ENCODE measurements around the gene TMEM59L. TPM values are rescaled to one million over a fixed set of nuclear protein-coding genes. Genes with fewer than 3 reads are reported as not detected.

TMEM59L gene
- total and polyA plus RNA-seq, 2 of the 4 experiments (the other 2 are of a cell fraction) = under 0.01 to 5.9 TPM

GRCh38 chr19:18668744-18669523, 56.3 kb downstream of the TMEM59L start:
- no peak overlapping the region for H3K23ac ChIP-seq (ENCODE audit: low read depth, low read length)
- H4K91ac ChIP-seq (ENCODE audit: insufficient read depth, low read depth, low read length) = no peak overlapping the region; the same call in 1 of the 2 replicates
- 0 out of 2 replicates have a peak overlapping the region, but pooled peaks have one; percentile 10 for H2BK20ac ChIP-seq (ENCODE audit: low read depth, low read length)
- no peaks in the 10 kb centered on the region for H3K9me1 ChIP-seq (ENCODE audit: insufficient read depth, low read length)
- H3K56ac ChIP-seq (ENCODE audit: extremely low read depth, insufficient read depth, low read length) = no peak overlapping the region
- H2AK5ac ChIP-seq (ENCODE audit: low read depth, low read length) = 0 out of 2 replicates have a peak overlapping the region, but pooled peaks have one; percentile 33
- TF ChIP-seq CTCF (conservative IDR thresholded peaks at IDR 0.05; ENCODE audit: low read depth, low read length) = no peak
- TF ChIP-seq NFE2L2 (IDR thresholded peaks at IDR 0.05; ENCODE audit: low read depth, low read length) = no peak
- no peak for TF ChIP-seq FOS (IDR thresholded peaks at IDR 0.05; ENCODE audit: low read depth, low read length)
- TF ChIP-seq CEBPB (IDR thresholded peaks at IDR 0.05; ENCODE audit: low read depth, low read length) = no peak
- TF ChIP-seq USF2 (IDR thresholded peaks at IDR 0.05; ENCODE audit: low read depth, low read length) = no peak
- no peak for TF ChIP-seq RCOR1 (IDR thresholded peaks at IDR 0.05; ENCODE audit: insufficient replicate concordance, low read length)
- TF ChIP-seq BHLHE40 (IDR thresholded peaks at IDR 0.05; ENCODE audit: low read depth, low read length) = no peak
- TF ChIP-seq CHD1 (IDR thresholded peaks at IDR 0.05; ENCODE audit: low read depth, low read length) = no peak
- H3K18ac ChIP-seq (ENCODE audit: low read depth, low read length) = no peak overlapping the region
- peak overlapping the region; percentile 24; the same call in 1 of the 2 replicates for H3K27ac ChIP-seq (ENCODE audit: insufficient read depth, low read length)
- peaks cover 3 to 7% of the 10 kb centered on the region in 2 experiments; a peak in 2 of 4 replicates for H3K79me1 ChIP-seq (ENCODE audit: low read depth in 1 of 2, low read length in 2 of 2)
- WGBS, 2 experiments (ENCODE audit: extremely low coverage in 2 of 2, insufficient read length in 1 of 2) = 97% methylated on average over 37 of the region's 58 CpGs; no CpG with 5 or more reads in 1 of the 2 experiments
- H3K9me3 ChIP-seq (ENCODE audit: control insufficient read depth, insufficient read depth, low read length) = no peaks in the 10 kb centered on the region
- H3K9ac ChIP-seq (ENCODE audit: low read depth, low read length) = no peak overlapping the region
- DNase-seq = no peak
- H2BK120ac ChIP-seq (ENCODE audit: low read depth, low read length) = no peak overlapping the region
- no peak overlapping the region for H3K4me3 ChIP-seq (ENCODE audit: insufficient read depth, low read depth, low read length)
- POLR2A ChIA-PET (ENCODE audit: unreplicated experiment) = interaction anchor here (0.6 kb wide), 1 partner anchor 31 kb away, joined by 5 read pairs; no protein-coding TSS in a partner anchor
- no TSS peak for BruUV-seq (replicated peaks)
- in situ Hi-C loops (cut with MboI; ENCODE audit: low sequenced_read_pairs) = no loop called here
- dilution Hi-C loops (cut with HindIII; ENCODE audit: low sequenced_read_pairs, unreplicated experiment) = no loop called here
- H3K4me1 ChIP-seq (ENCODE audit: control insufficient read depth, insufficient read depth, low read length) = peaks cover 10% of the 10 kb centered on the region
- H2BK15ac ChIP-seq (ENCODE audit: low read depth, low read length) = no peak overlapping the region
- H4K5ac ChIP-seq (ENCODE audit: low read depth, low read length) = no peak overlapping the region
- H2BK5ac ChIP-seq (ENCODE audit: low read depth, low read length, poor library complexity, severe bottlenecking) = no peak overlapping the region
- H3K36me3 ChIP-seq (ENCODE audit: control insufficient read depth, insufficient read depth, low read length) = peaks cover 26% of the 10 kb centered on the region
- H2AK9ac ChIP-seq (replicated peaks; ENCODE audit: low read depth, low read length, poor library complexity) = peak overlapping the region; percentile 33
- peaks cover 3% of the 10 kb centered on the region; the same call in 1 of the 2 replicates for H4K20me1 ChIP-seq (ENCODE audit: insufficient read depth, low read length)
- H3K27me3 ChIP-seq (ENCODE audit: control insufficient read depth, insufficient read depth, low read length) = no peaks in the 10 kb centered on the region
- H3K4ac ChIP-seq (ENCODE audit: low read depth, low read length) = no peak overlapping the region; the same call in 1 of the 2 replicates
- H3K14ac ChIP-seq (replicated peaks; ENCODE audit: low read depth, low read length) = no peak overlapping the region
- intact Hi-C loops (cut with micrococcal nuclease) = no loop called here
- no peak for ATAC-seq (ENCODE audit: low read depth)
- peak overlapping the region; percentile 78 for H2AFZ ChIP-seq (replicated peaks; ENCODE audit: low read length, poor library complexity)
- no peak overlapping the region; a peak in 1 of 4 replicates for H4K8ac ChIP-seq (ENCODE audit: low read depth in 2 of 2, low read length in 2 of 2)
- CTCF ChIA-PET = no interaction called here
- no peak overlapping the region for H3K4me2 ChIP-seq (ENCODE audit: low read depth, low read length)

Measured in IMR-90 (cell line).